Activated naive CD8-positive, alpha-beta T cell treated with anti-CD3 and anti-CD28 coated beads, Interleukin-2, amount 10 ng/mL, durations not matched to agents 7 days and 5 days (primary cell): ENCODE results near the gene QARS1. TPM values are rescaled to one million over a fixed set of nuclear protein-coding genes. Genes with fewer than 3 reads are reported as not detected.

ENCODE experiments used
- ATAC-seq: fragments of 150-1000 bp; cut with Tn5 transposase; one replicate; pipeline ENCODE4 v1.10.0; 2021; ENCODE audit warnings: low read depth, moderate library complexity
- POLR2A ChIA-PET: fragments of 350-600 bp; sonication (Branson Sonifier 250); formaldehyde crosslinking; loops from one replicate; lab custom pipeline; 2021; ENCODE audit warnings: antibody characterized with exemption; lab: Charles Lee
- DNase-seq: peaks from one replicate; pipeline ENCODE4 v3.0.0; 2021
- H3K27ac Mint-ChIP-seq: one replicate; pipeline ENCODE4 v1.8.0; 2022; ENCODE audit warnings: mild to moderate bottlenecking, mixed read lengths
- H3K27me3 Mint-ChIP-seq: one replicate; pipeline ENCODE4 v1.8.0; 2022; ENCODE audit warnings: mild to moderate bottlenecking, moderate library complexity, mixed read lengths
- H3K36me3 Mint-ChIP-seq: one replicate; pipeline ENCODE4 v1.8.0; 2021; ENCODE audit warnings: mild to moderate bottlenecking, mixed read lengths
- H3K4me1 Mint-ChIP-seq: one replicate; pipeline ENCODE4 v1.8.0; 2021; ENCODE audit warnings: mixed read lengths
- H3K4me3 Mint-ChIP-seq: one replicate; pipeline ENCODE4 v1.8.0; 2022; ENCODE audit warnings: mild to moderate bottlenecking, moderate library complexity, mixed read lengths
- H3K9me3 Mint-ChIP-seq: one replicate; pipeline ENCODE4 v1.8.0; 2021; ENCODE audit warnings: mixed read lengths
- total RNA-seq, 2 experiments: library from RNA; stranded (reverse); gene quantifications; one replicate each; pipeline ENCODE4 v1.2.3, GENCODE V29; 2021

The QARS1 gene
- total RNA-seq, 2 experiments from 2014 or later: 223 to 237 TPM

DNA sequence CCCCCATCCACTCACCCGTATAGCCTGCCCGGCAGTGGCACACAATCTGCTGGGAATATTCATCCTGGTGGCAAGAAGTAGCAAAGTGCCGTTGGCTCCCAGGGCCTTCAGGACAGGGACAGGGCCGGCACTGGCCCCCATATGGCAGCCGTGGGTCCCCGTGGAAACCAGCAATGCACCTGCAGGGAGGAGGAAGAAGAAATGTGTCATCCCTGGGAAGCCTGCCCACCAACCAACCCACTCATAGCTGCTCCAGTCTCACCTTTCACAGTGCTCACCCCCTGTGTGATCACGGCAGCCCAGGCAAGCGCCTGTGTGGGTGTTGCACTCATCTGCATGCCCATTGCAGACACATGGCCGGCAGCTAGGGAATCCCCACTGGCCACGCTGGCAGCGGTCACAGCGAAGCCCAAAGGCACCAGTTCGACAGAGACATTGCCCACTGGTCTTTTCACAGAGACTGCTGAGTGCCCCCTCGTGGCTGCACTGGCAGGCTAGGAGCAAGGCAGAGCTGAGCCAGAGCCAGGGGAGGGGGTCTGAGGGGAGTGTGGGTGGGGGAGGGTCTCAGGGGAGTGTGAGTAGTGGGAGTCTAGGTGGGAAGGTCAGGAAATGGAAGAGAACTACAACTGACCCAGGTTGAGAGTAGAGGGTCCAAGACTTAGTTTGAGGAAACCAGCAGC is 20.6 kb upstream of the QARS1 start:
- no peak for ATAC-seq
- H3K27me3 Mint-ChIP-seq: no peaks in the 10 kb centered on the region
- POLR2A ChIA-PET: no interaction called here
- peaks cover 4% of the 10 kb centered on the region for H3K4me1 Mint-ChIP-seq
- no peaks in the 10 kb centered on the region for H3K36me3 Mint-ChIP-seq
- no peak overlapping the region for H3K27ac Mint-ChIP-seq
- DNase-seq: no peak
- H3K9me3 Mint-ChIP-seq: no peaks in the 10 kb centered on the region
- no peak overlapping the region for H3K4me3 Mint-ChIP-seq

DNA sequence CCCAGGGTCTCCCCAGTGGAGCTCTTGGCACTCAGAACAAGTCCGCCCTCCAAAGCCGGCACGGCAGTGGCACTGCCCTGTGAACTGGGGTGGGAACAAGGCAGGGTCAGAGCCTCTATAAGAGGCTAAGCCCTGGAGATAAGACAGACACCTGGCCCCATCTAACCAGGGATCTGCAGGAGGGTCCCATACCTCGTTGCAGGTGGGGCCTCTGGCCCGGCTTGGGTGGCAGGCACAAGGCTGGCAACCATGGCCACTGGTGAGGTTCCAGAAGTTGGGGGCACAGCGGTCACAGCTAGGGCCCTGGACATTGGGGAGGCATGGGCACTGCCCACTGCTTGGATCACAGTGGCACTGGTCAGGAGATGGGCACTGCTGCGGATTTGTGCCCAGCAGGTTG is 19.6 kb upstream of the QARS1 start:
- H3K4me3 Mint-ChIP-seq: no peak overlapping the region
- H3K27me3 Mint-ChIP-seq: no peaks in the 10 kb centered on the region
- H3K4me1 Mint-ChIP-seq: peaks cover 5% of the 10 kb centered on the region
- DNase-seq (no peak), ATAC-seq (no peak)
- no peak overlapping the region for H3K27ac Mint-ChIP-seq
- POLR2A ChIA-PET: no interaction called here
- no peaks in the 10 kb centered on the region for H3K9me3 Mint-ChIP-seq
- no peaks in the 10 kb centered on the region for H3K36me3 Mint-ChIP-seq

DNA sequence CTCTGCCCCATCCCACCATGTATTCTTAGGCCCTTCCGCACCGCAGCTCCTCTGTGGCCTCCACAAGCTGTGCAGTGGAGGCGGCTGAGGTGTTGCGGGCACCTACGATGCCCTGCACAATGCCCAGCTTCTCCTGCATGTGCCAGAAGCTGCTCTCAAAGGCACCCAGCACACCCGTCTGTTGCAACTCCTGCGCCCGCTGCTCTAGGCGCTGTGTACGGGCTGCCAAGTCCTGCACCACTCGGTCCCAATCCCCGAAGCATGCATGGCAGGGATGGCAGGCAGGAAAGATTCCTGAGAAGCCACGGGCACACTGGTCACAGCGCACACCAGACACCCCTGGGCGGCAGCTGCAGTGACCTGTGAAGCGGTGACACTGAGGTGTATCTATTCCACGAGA is 19.1 kb upstream of the QARS1 start:
- ATAC-seq: no peak
- no peak overlapping the region for H3K4me3 Mint-ChIP-seq
- no peaks in the 10 kb centered on the region for H3K36me3 Mint-ChIP-seq
- H3K4me1 Mint-ChIP-seq: peaks cover 5% of the 10 kb centered on the region
- no peaks in the 10 kb centered on the region for H3K9me3 Mint-ChIP-seq
- H3K27ac Mint-ChIP-seq: no peak overlapping the region
- POLR2A ChIA-PET: no interaction called here
- no peak for DNase-seq
- no peaks in the 10 kb centered on the region for H3K27me3 Mint-ChIP-seq

DNA sequence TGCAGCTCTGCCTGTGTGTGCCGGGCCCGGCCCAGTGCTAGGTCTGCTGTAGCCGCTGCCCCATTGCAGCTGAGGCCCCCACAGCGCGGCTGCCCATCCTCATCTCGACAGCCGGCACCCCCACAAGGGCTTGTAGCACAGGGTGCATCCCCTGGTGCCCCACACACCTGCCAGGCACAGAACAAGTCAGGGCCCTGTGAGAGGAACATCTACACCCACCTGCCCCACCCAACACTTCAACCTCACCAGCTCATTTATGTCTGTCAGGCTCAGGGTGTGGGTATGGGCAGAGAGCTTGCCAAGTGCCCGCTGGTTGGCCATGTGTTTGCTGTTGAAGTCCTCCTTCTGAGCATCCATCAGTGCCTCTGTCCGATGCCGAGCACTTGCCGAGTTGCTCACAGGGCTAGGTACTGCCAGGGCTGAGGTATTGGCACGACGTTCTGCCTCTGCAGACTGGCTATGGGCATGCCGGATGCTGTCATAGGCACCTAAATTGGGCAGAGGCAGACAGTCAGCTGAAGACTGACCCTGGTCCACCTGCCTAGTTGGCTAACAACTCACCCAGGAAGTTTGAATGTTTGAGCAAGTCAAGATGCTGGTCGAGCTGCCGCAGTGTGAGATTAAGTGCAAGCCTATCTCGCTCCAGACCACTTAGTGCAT is 18.5 kb upstream of the QARS1 start:
- no peaks in the 10 kb centered on the region for H3K27me3 Mint-ChIP-seq
- H3K4me3 Mint-ChIP-seq: no peak overlapping the region
- no peak overlapping the region for H3K27ac Mint-ChIP-seq
- DNase-seq: no peak
- no peaks in the 10 kb centered on the region for H3K9me3 Mint-ChIP-seq
- peaks cover 5% of the 10 kb centered on the region for H3K4me1 Mint-ChIP-seq
- no peak for ATAC-seq
- no peaks in the 10 kb centered on the region for H3K36me3 Mint-ChIP-seq
- POLR2A ChIA-PET: no interaction called here

DNA sequence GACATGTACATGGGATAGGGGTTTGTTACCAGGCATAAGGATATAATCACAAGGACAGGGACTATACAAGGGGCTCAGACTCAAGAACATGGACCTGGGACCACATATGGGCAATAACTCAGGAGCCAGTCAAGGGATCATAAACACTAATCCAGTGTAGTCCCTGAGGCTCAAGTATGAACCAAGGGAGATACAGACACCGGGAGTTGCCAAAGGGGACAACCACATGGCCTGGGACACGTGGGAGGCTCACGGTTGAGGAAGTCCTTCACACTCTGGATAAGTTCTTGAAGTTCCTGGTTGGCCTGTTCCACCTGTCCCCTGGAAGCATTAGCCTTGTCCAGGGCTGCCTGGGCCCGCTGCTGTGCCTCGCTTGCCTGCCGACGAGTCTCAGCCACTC is 17.9 kb upstream of the QARS1 start:
- Mint-ChIP-seq H3K36me3 (peaks cover 3% of the 10 kb centered on the region), H3K27me3 (no peaks in the 10 kb centered on the region), H3K27ac (no peak overlapping the region), H3K4me1 (peaks cover 5% of the 10 kb centered on the region), H3K4me3 (no peak overlapping the region), H3K9me3 (no peaks in the 10 kb centered on the region)
- no peak for DNase-seq
- POLR2A ChIA-PET: no interaction called here
- ATAC-seq: no peak

DNA sequence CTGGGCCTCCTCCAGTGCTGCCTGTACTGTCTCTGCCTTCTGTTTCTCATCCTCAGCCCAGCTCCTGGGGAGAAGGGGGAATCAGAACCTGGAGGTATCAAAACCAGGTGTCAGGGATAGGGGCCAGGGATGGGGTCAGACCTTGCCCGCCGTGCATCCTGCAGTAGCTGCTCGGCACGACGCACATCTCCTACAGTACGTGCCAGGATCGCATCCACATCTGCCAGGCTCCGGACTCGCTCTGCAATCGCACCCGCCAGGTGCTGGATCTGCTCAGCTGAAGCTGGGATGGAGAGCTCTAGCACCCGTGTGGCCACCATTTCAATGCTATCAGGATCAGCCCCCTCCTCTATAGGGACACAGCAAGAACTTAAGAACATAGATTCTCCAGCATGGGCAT is 17.5 kb upstream of the QARS1 start:
- no peak overlapping the region for H3K4me3 Mint-ChIP-seq
- H3K4me1 Mint-ChIP-seq: peaks cover 5% of the 10 kb centered on the region
- POLR2A ChIA-PET: interaction anchor here (2.2 to 4.7 kb wide), 3 partner anchors 28 to 132 kb away, joined by 9 to 55 read pairs (median 17); partner anchors contain the start of genes NDUFAF3, P4HTM and QRICH1

DNA sequence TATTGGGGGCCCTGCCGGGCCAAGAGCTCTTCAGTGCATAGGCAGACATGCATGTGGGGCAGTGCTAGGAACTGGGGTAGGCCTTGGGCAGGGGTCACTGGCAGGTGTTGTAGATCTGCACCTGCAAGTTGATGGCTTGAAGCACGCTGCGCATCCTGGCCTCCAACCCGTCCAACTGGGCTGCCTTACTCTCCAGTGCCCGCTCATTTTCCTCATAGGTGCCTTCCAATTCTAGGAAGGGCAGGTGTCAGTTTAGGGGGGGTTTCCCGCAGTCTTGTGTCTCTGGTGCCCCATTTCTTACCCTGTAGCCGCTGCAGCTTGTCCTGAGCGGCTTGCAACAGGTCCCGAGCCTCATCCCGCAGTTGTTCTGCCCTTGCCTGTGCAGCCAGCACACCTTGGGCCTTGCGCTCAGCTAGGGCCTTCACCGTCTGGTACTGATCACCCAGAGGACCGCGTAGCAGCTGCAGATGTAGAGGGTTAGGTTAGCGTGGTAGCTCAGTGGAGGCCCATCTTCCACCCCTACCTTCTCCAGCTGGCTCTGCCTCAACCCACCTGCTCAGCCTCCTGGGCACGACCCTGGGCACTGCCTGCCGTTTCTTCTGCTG is 16.7 kb upstream of the QARS1 start:
- POLR2A ChIA-PET: interaction anchor here (0.7 to 4.7 kb wide), 13 partner anchors 10 to 349 kb away, joined by 3 to 55 read pairs (median 4); partner anchors contain the start of genes DAG1, NDUFAF3, P4HTM and QARS1
- no peak for DNase-seq
- ATAC-seq: no peak
- no peaks in the 10 kb centered on the region for H3K9me3 Mint-ChIP-seq
- peak overlapping the region; percentile 92 for H3K4me3 Mint-ChIP-seq
- peak overlapping the region; percentile 89 for H3K27ac Mint-ChIP-seq
- H3K4me1 Mint-ChIP-seq: peaks cover 5% of the 10 kb centered on the region
- H3K27me3 Mint-ChIP-seq: no peaks in the 10 kb centered on the region
- peaks cover 8% of the 10 kb centered on the region for H3K36me3 Mint-ChIP-seq

More for the DNA sequence above, 17.5 kb upstream of the QARS1 start:
- Mint-ChIP-seq H3K36me3 (peaks cover 3% of the 10 kb centered on the region), H3K27me3 (no peaks in the 10 kb centered on the region), H3K9me3 (no peaks in the 10 kb centered on the region), H3K27ac (peak overlapping the region; percentile 89)
- DNase-seq (no peak), ATAC-seq (no peak)

DNA sequence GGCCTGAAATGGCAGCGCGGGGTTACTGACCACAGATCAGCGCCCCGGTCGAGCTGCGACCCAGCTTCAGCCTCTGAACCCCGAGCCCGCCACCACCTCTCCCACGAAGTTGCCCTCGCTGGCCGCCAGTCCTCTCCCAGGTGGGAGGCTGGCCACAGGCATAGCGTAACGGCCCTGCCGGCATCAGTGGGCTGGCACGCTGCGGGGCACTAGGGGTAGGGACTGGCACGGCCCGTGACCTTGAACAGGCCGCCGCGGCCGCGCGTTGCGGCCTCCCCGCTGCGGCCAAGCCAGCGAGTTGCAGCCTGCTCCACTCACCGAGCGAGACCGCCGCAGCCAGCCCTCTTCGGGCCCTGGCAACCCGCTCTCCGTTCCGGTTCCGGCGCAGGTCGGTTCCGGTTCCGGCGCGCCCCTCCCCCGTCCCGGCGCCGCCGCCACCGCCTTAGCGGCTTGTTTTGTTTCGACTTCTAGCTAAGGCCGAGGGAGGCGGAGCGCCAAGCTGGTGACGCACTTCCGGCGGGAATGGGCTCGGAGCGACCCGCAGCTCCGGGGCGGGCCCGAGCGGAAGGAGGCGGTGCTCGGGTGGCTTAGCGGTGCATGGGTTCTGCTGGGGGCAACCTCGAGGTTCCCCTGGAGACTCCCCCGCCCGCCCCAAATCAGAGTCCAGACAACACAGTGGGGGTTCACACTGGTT is 16.0 kb upstream of the QARS1 start, which contains the start of gene USP19:
TSS of gene USP19 (minus strand) at position 386 of the 694 bp plus-strand sequence. CDS start 1,678 bp downstream, outside the sequence.
- POLR2A ChIA-PET: interaction anchor here (0.7 to 4.7 kb wide), 14 partner anchors 9 to 350 kb away, joined by 3 to 55 read pairs (median 4); partner anchors contain the start of genes DAG1, NDUFAF3, P4HTM and QARS1
- Mint-ChIP-seq H3K9me3 (no peaks in the 10 kb centered on the region), H3K27me3 (no peaks in the 10 kb centered on the region), H3K4me3 (peak within 1 kb of the TSS; percentile 92), H3K4me1 (peaks cover 5% of the 10 kb centered on the region), H3K36me3 (peaks cover 10% of the 10 kb centered on the region), H3K27ac (peak within 1 kb of the TSS; percentile 89)
- peak; percentile 95 for DNase-seq
- ATAC-seq: peak; percentile 93

DNA sequence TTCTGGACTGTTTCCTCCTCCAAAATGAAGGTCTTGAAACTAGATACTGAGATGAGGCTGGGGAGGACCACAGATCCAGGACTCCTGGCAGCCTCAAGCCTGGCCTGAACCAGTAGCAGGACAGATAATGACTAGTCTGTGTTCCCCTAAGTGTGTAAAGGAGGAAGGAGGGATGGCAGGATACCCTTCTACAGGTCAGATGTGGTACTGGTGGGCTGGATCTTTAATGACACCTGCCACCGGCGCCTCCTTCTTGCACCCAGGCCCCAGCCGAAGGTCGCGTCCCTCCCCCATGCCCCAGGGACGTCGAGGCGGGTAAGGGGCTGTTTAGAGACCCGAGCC is 15.5 kb upstream of the QARS1 start:
- H3K27me3 Mint-ChIP-seq: no peaks in the 10 kb centered on the region
- peaks cover 10% of the 10 kb centered on the region for H3K36me3 Mint-ChIP-seq
- H3K4me1 Mint-ChIP-seq: peaks cover 5% of the 10 kb centered on the region
- H3K9me3 Mint-ChIP-seq: no peaks in the 10 kb centered on the region
- H3K27ac Mint-ChIP-seq: peak overlapping the region; percentile 89
- H3K4me3 Mint-ChIP-seq: peak overlapping the region; percentile 92
- POLR2A ChIA-PET: interaction anchor here (0.9 to 4.7 kb wide), 11 partner anchors 9 to 350 kb away, joined by 3 to 55 read pairs (median 4); partner anchors contain the start of genes DAG1, NDUFAF3, P4HTM and QARS1
- ATAC-seq (peak; percentile 5), DNase-seq (no peak)

DNA sequence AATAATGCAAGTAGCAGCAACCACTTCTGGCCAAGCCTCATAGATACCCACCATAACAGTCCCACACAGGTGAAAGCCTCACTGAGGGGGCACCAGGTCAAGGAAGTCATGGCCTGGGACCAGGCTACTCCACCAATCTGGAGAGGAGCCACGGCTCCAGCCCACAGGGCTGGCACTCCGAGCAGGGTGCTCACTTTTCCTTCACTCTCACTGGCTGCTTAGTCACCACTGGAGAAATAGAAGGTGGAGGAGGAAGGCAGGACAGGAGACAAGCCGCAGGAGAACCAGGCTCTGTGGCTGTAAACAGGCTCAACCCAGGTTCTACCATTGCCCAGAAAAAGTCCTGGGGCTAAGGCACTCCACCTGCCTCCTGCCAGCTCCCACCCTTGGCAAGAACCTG is 14.9 kb upstream of the QARS1 start:
- DNase-seq (no peak), ATAC-seq (no peak)
- no peaks in the 10 kb centered on the region for H3K9me3 Mint-ChIP-seq
- peak overlapping the region; percentile 89 for H3K27ac Mint-ChIP-seq
- POLR2A ChIA-PET: interaction anchor here (0.9 to 4.7 kb wide), 5 partner anchors 15 to 102 kb away, joined by 3 to 55 read pairs (median 17); partner anchors contain the start of genes NDUFAF3, QARS1 and QRICH1
- H3K4me1 Mint-ChIP-seq: peaks cover 5% of the 10 kb centered on the region
- no peaks in the 10 kb centered on the region for H3K27me3 Mint-ChIP-seq
- peaks cover 10% of the 10 kb centered on the region for H3K36me3 Mint-ChIP-seq
- H3K4me3 Mint-ChIP-seq: peak overlapping the region; percentile 92

DNA sequence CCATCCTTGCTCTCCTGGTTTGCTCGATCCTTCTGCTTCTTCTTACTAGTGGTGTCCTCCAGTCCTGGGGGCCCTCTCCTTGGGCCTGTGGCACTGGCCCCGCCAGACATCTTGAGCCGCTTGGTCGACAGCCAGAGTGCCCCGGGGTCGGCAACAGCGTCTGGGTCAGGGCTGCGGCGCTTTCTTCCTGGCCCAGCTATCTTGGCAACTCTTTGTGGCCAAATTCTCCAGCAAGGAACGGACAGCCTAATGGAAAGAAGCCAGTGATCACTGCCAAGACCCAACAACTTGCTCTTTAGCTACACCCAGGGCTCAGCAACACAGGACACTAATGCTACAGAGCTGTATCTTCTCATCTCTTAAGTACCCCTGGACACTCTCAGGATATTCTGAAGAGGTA is 14.5 kb upstream of the QARS1 start:
- DNase-seq (no peak), ATAC-seq (no peak)
- Mint-ChIP-seq H3K9me3 (no peaks in the 10 kb centered on the region), H3K36me3 (peaks cover 11% of the 10 kb centered on the region), H3K27ac (peak overlapping the region; percentile 67), H3K27me3 (no peaks in the 10 kb centered on the region), H3K4me3 (peak overlapping the region; percentile 92), H3K4me1 (peaks cover 5% of the 10 kb centered on the region)
- POLR2A ChIA-PET: interaction anchor here (0.9 to 4.7 kb wide), 3 partner anchors 25 to 99 kb away, joined by 3 to 55 read pairs (median 17); partner anchors contain the start of genes NDUFAF3 and QRICH1

DNA sequence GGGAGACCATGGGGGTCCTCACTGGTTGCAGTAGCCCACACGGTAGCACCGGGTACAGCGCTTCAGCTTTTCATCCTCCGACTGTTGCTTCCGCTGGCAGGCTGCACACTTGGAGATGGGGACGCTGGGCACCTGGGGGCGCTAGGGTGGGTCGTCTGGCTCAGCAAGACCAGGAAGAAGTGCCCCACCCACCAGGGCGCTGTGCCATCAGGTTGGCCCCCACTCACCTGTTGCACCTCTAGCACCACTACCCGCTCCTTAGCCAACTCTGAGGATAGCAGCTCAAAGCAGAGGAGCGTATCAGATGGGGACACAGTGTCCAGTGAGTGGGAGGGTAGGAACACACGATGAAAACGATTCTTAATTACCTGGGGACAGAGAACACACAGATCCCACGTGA is 7.7 kb upstream of the QARS1 start:
- Mint-ChIP-seq H3K4me3 (no peak overlapping the region), H3K9me3 (no peaks in the 10 kb centered on the region), H3K27ac (no peak overlapping the region), H3K4me1 (no peaks in the 10 kb centered on the region), H3K27me3 (no peaks in the 10 kb centered on the region), H3K36me3 (peaks cover 16% of the 10 kb centered on the region)
- ATAC-seq (no peak), DNase-seq (no peak)
- POLR2A ChIA-PET: interaction anchor here (1.7 kb wide), 1 partner anchor 8 kb away, joined by 4 read pairs; the partner anchor contains the start of gene USP19
